SIG-M5 treated with dmso at 0.1 percent for 504 hours (cell line): ENCODE data around the gene RNF181.
"Not testable (repeated sequence)": the region's sequence is repeated elsewhere in the genome, so short reads cannot be mapped to it uniquely, and the experiment has no call there.

Experiments used
- DNase-seq: peaks from one replicate; lab custom pipeline; 2025; ENCODE audit not compliant: unreplicated experiment; lab: John Stamatoyannopoulos, UW

RNF181 gene

DNA sequence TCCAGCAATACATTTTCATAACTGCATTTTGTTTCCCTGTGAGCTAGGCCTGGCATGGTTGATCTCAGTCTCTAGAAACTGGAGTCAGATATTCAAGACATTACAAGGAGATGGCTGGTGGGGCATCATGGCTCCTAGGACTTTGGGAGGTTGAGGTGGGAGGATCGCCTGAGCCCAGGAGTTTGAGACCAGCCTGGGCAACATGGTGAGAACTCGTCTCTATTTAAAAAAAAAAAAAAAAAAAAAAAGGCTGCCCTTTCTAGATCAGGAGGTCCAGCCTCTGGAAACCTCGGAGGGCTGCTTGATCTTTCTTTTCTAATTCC is 18.5 kb upstream of the RNF181 start:
- DNase-seq = no peak

DNA sequence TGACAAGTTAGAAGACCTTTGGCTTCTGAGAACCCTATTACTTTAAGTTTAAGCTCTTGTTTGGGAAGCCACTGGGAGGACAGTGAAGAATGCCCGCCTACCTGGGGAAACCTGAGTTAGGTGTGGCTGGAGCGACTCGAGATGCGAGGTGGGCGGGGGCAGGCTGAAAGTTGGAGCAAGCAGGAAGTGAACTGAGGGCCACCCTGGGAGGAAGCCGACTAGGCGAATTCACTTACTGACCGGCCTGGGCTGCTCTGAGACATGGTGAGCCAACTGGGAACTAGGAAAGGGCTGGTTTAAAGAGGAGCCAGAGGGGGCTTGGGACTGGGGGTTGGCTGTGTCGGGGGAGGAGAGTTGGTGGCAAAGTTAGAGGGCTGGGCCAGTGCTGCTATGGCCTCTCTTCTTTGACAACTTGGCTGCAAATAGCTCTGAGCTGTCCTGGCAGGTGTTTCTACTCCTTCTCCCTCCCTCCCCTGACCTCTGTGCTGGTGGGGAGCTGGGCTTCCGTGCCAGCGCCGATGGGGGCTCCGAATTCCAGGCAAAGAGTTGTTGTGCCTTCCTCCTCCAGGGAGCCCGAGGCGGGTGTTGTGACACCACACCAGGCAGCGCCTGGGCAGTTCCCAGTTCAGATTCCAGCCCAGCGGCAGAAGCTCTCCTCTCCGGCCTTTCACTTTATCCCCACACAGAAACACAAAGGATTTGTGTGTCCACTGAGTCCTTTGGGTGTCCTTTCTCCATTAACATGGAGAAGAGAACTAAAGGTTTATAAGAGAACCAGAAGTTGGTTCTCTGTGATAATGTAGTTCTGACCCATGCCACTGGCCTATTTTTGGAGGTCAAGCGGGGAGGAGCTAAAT is 17.9 kb upstream of the RNF181 start, which contains the start of gene VAMP8:
Gene VAMP8 (plus strand): TSS at position 201 of the 857 bp plus-strand sequence. CDS start 61 bp downstream, at position 262.
- peak; percentile 77 for DNase-seq

- DNase-seq = peak; percentile 91
Observed at GRCh38 chr2:85578243-85579180, 17.0 kb upstream of the RNF181 start.

GRCh38 chr2:85579266-85579935 is 16.1 kb upstream of the RNF181 start:
- peak; percentile 93 for DNase-seq

DNA sequence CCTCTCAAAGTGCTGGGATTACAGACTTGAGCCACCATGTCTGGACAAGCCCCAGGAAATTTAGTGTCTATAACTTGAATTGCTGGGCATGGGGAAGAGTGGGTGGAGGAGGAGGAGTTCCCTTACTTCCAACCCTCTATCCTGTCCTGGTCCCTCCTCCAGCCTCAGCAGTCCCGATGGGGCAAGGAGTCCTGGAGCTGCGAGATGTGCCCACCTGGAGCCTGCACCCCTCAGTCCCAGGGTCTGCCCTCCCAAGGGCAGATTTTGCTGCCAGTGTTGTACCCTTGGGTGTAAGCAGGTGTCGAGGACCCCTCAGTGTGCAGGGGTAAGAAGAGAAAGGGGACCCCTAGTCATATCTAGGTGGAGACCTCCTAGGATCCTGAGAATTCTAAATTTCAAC is 15.3 kb upstream of the RNF181 start:
- DNase-seq = no peak

GRCh38 chr2:85582492-85582891 is 13.1 kb upstream of the RNF181 start:
- no peak for DNase-seq

DNA sequence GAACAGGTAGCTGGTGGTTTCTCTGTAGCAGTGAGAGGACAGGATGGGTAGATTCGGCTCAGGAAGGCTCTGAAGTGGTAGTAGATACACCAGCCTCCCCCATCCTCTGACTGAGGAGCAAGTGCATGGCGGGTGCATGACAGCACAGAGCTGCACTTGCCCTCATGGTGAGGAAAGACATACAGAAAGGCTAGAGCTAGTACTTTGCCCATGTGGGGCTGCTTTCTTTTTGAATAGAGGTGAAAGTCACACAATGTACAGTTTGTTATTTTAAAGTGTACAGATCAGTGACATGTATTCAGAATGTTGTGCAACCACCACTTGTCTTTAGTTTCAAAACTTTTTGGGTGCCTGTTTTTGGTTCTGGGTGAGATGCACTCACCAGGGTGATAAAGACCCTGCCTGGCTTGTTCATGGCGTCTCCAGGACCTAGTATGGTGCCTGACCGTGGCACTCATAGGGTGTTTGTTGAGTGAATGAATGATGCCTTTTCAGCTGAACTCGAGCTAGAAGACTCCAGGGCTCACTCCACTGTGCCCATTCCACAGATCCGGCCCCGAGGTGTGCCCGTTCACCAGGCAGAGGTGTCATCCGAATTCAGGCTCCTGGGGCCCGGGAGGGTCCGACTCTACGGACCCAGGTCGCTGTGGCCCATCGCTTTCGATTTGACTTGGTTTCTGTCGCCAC is 11.7 kb upstream of the RNF181 start:
- no peak for DNase-seq

DNA sequence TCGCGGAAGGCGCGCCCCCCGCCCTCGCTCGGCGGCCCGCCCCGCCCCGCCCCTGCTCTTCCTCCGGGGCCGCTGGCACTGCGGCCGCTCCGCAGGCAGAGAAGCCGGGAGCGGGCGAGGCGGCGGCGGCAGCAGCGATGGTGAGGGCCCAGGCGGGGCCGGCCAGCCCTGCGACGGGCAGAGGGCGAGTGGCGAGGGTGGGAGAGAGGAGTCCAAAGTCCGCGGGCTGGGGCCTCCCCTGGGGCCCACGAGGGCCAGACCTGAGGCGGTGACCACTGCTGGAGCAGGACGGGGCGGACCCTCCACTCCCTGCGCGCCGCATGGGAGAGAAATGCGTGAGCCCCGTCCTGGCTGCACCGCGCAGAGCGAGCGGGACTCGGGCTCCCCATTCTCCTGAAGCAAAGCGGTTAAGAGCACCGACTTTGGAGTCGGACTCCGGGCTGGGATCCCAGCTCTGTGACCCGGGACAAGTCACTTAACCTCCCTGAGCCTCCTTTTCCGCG is 11.1 kb upstream of the RNF181 start, which contains the start of gene VAMP5:
Gene VAMP5 (plus strand): TSS at position 78 of the 503 bp plus-strand sequence. CDS start 60 bp downstream, at position 138.
- DNase-seq = no peak

- DNase-seq = peak; percentile 36
Observed at GRCh38 chr2:85584857-85585780, 10.4 kb upstream of the RNF181 start.

DNA sequence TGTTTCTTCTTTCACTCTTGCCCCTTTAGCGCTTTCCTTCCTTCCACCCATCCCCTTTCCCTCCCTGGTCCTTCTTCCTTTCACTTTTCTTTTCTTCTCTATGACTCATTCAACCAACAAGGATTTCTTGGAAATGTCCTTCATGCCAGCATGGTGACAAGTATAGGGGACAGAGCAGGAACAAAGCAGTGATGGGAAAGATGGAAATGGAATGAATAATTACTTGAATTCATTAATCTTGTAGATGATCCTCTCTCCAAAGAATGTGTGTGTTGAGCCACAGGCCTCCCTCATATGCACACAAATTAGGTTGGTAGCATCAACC is 9.8 kb upstream of the RNF181 start:
- peak; percentile 37 for DNase-seq

GRCh38 chr2:85588236-85588635 is 7.3 kb upstream of the RNF181 start:
- peak; percentile 39 for DNase-seq

GRCh38 chr2:85588645-85589044 is 6.9 kb upstream of the RNF181 start:
- DNase-seq = no peak

DNA sequence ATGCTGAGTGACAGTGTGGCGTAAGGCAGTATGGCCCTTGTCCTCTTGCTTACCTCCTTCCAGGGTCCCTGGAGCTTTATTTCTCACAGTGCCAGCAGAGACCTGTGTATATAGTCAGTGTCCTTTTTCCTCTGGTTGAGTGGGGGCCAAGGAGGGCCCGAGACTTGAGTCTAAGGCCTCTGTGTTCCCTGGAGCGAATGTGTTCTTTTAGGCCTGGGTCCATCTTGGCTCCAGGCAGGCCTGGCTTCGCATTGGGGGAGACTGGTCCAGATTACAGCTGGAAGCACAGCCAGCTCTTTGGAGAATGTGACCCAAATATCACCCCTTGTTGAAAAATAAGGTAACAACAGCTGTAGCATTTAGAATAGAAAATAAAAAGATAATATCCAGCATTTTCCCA is 6.4 kb upstream of the RNF181 start:
- DNase-seq = no peak

DNA sequence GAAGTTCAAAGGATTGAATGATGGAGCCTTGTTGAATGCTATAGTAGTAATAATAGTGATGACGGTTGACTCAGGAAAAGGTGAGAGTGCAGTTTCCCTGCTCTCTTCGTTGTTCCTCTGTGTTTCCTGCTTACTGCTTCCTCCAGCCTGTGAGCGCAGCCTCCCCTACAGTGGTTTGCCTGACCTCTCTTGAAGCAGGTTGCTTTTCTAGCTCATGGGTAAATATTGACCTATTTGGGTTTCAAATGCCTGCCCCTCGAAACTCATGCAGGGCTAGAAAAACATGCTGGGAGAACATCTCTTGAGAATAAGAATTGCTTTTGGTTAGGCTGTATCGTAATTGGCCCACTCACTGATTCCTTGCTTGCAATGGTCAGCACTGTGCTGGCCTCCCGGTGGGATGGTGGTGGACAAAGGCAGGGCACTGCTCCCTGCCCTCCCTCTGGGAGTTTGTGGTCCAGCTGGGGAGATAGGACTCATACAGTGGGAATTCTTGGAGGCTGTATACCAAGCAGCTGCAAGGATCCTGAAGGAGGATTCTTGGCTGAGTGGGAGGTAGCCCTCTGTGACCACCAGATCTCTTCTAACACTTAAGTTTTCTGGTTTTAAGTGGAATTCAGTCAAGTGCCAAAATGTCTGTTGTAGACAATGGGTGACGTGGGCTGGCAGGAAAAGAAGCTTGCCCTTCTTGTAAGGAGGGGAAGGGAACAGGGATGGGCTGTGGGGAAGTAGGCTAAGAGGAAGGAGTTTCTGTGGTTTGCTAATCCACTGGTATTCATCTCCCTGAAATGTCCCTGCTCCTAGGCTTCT is 5.4 kb upstream of the RNF181 start:
- peak; percentile 56 for DNase-seq

DNA sequence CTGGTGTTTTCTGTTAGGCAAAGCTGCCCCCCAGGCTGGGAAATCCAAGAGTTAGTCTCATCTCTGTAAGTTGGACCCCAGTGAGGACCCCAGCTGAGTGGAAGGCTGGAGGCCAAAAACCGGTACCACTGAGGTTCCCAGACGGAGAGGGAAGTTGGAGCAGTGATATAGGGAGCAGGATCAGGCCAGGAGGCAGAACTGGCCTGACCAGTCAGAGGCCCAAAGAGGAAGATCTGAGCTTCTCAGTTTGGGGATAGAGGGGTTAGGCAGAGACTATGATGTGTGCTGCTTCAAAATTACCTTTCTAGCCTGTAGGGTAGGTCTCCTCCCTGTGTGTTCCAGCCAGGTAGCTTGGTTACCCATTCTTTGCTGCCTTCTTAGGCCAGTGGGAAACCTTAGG is 4.6 kb upstream of the RNF181 start:
- DNase-seq = no peak

DNA sequence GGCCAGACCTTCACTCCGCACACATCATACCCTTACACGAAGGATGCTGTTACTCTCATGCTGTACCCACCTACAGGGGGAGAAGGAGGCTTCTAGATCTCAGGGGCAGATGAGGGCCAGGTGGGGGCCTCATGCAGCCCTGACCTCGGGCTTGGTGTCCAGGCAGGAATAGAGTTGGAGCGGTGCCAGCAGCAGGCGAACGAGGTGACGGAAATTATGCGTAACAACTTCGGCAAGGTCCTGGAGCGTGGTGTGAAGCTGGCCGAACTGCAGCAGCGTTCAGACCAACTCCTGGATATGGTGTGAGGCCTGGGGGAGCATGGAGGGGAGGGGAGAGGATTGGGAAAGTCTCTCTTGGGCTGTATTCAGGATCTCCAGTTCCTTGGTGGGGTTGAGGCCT is 4.0 kb upstream of the RNF181 start:
- no peak for DNase-seq

GRCh38 chr2:85592299-85592698 is 3.2 kb upstream of the RNF181 start:
- not testable (repeated sequence) for DNase-seq

DNA sequence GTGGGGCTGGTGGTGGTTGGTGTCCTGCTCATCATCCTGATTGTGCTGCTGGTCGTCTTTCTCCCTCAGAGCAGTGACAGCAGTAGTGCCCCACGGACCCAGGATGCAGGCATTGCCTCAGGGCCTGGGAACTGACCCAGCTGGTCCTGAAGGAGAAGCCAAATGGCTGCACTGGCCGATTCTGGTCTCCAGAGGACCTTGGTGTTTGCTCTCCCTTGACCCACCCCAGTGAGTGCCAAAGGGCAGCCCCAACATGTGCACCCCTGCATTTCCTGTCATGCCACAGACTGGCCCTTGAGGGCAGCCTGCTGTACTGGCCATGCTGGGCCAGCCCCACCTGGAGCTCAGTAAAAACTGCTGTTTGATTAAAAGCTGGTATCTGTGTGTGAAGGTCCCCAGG is 2.5 kb upstream of the RNF181 start:
- no peak for DNase-seq
